Stimulated activated CD4-positive, alpha-beta T cell treated with anti-CD3 and anti-CD28 coated beads, Interleukin-15, amount 100 ng/mL, for 1 hour (primary cell): ENCODE measurements around the gene GDE1.

Experiments used
- DNase-seq, 2 donors: peaks; one replicate each; pipeline ENCODE4 v3.0.0-alpha.2; 2020; ENCODE audit warnings: low read depth in 1 of 2, low spot score in 1 of 2

Gene GDE1

GRCh38 chr16:19490619-19491018 is 31.3 kb downstream of the GDE1 start:
- no peak for DNase-seq

GRCh38 chr16:19488213-19488640 is 33.7 kb downstream of the GDE1 start:
- DNase-seq, result no peak

GRCh38 chr16:19486750-19487325 is 35.1 kb downstream of the GDE1 start:
- DNase-seq, result no peak

GRCh38 chr16:19486051-19486450 is 35.8 kb downstream of the GDE1 start:
- no peak for DNase-seq

- DNase-seq, result no peak
Observed at GRCh38 chr16:19485611-19486010, 36.3 kb downstream of the GDE1 start.

GRCh38 chr16:19484096-19484495 is 37.8 kb downstream of the GDE1 start:
- DNase-seq, result no peak

- DNase-seq, result no peak
Observed at GRCh38 chr16:19482291-19482690, 39.6 kb downstream of the GDE1 start.

- no peak for DNase-seq
Observed at GRCh38 chr16:19481769-19482168, 40.1 kb downstream of the GDE1 start.

GRCh38 chr16:19481296-19481695 is 40.6 kb downstream of the GDE1 start:
- DNase-seq, result no peak

- DNase-seq, result no peak
Observed at GRCh38 chr16:19479302-19479721, 42.6 kb downstream of the GDE1 start.

- no peak for DNase-seq
Observed at GRCh38 chr16:19478505-19478904, 43.4 kb downstream of the GDE1 start.

- no peak for DNase-seq
Observed at GRCh38 chr16:19474617-19475016, 47.3 kb downstream of the GDE1 start.

- DNase-seq, result no peak
Observed at GRCh38 chr16:19472482-19472881, 49.4 kb downstream of the GDE1 start.

- no peak for DNase-seq
Observed at GRCh38 chr16:19468300-19468699, 53.6 kb downstream of the GDE1 start.

- no peak for DNase-seq
Observed at GRCh38 chr16:19463468-19464315, 58.2 kb downstream of the GDE1 start.

- DNase-seq, result no peak
Observed at GRCh38 chr16:19460397-19460796, 61.5 kb downstream of the GDE1 start.

- DNase-seq, result no peak
Observed at GRCh38 chr16:19458722-19459379, 63.0 kb downstream of the GDE1 start.
